ENCODE results near the gene MACROD2. TPM values are rescaled to one million over a fixed set of nuclear protein-coding genes. Genes with fewer than 3 reads are reported as not detected.

MACROD2 gene
- total RNA-seq, 1 donor from 2014 or later = 3.1 TPM

GRCh38 chr20:15476781-15477180 is 1481.5 kb downstream of the MACROD2 start:
- H3K9ac ChIP-seq (ENCODE audit: low read depth in 1 of 3, low read length in 3 of 3) = no peak overlapping the region
- no peak overlapping the region for H3K27ac ChIP-seq (ENCODE audit: low read depth, low read length)
- H3K4me3 ChIP-seq (ENCODE audit: low read length in 3 of 3) = no peak overlapping the region
- no peaks in the 10 kb centered on the region for H3K36me3 ChIP-seq (ENCODE audit: control insufficient read depth in 3 of 3, insufficient read depth in 3 of 3, low read length in 3 of 3)
- no peaks in the 10 kb centered on the region for H3K27me3 ChIP-seq (ENCODE audit: control insufficient read depth in 3 of 3, insufficient read depth in 3 of 3, low read length in 3 of 3)
- H3K4me1 ChIP-seq (ENCODE audit: control insufficient read depth in 3 of 3, insufficient read depth in 3 of 3, low read length in 3 of 3) = no peaks in the 10 kb centered on the region
- H3K9me3 ChIP-seq (ENCODE audit: control insufficient read depth in 3 of 3, low read length in 3 of 3) = no peaks in the 10 kb centered on the region

GRCh38 chr20:15482525-15482924 is 1487.2 kb downstream of the MACROD2 start:
- Histone ChIP-seq H3K27ac (ENCODE audit: low read depth, low read length) (no peak overlapping the region), H3K4me1 (ENCODE audit: control insufficient read depth in 3 of 3, insufficient read depth in 3 of 3, low read length in 3 of 3) (no peaks in the 10 kb centered on the region), H3K9ac (ENCODE audit: low read depth in 1 of 3, low read length in 3 of 3) (no peak overlapping the region), H3K9me3 (ENCODE audit: control insufficient read depth in 3 of 3, low read length in 3 of 3) (no peaks in the 10 kb centered on the region), H3K4me3 (ENCODE audit: low read length in 3 of 3) (no peak overlapping the region), H3K27me3 (ENCODE audit: control insufficient read depth in 3 of 3, insufficient read depth in 3 of 3, low read length in 3 of 3) (no peaks in the 10 kb centered on the region), H3K36me3 (ENCODE audit: control insufficient read depth in 3 of 3, insufficient read depth in 3 of 3, low read length in 3 of 3) (no peaks in the 10 kb centered on the region)

- no peaks in the 10 kb centered on the region for H3K9me3 ChIP-seq (ENCODE audit: control insufficient read depth in 3 of 3, low read length in 3 of 3)
- H3K27me3 ChIP-seq (ENCODE audit: control insufficient read depth in 3 of 3, insufficient read depth in 3 of 3, low read length in 3 of 3) = no peaks in the 10 kb centered on the region
- no peak overlapping the region for H3K27ac ChIP-seq (ENCODE audit: low read depth, low read length)
- no peaks in the 10 kb centered on the region for H3K36me3 ChIP-seq (ENCODE audit: control insufficient read depth in 3 of 3, insufficient read depth in 3 of 3, low read length in 3 of 3)
- no peak overlapping the region for H3K9ac ChIP-seq (ENCODE audit: low read depth in 1 of 3, low read length in 3 of 3)
- H3K4me3 ChIP-seq (ENCODE audit: low read length in 3 of 3) = no peak overlapping the region
- no peaks in the 10 kb centered on the region for H3K4me1 ChIP-seq (ENCODE audit: control insufficient read depth in 3 of 3, insufficient read depth in 3 of 3, low read length in 3 of 3)
These were observed 1490.2 kb downstream of the MACROD2 start for GRCh38 chr20:15485519-15485918.

- Histone ChIP-seq H3K4me3 (ENCODE audit: low read length in 3 of 3) (no peak overlapping the region), H3K27ac (ENCODE audit: low read depth, low read length) (no peak overlapping the region), H3K9me3 (ENCODE audit: control insufficient read depth in 3 of 3, low read length in 3 of 3) (no peaks in the 10 kb centered on the region), H3K4me1 (ENCODE audit: control insufficient read depth in 3 of 3, insufficient read depth in 3 of 3, low read length in 3 of 3) (no peaks in the 10 kb centered on the region), H3K27me3 (ENCODE audit: control insufficient read depth in 3 of 3, insufficient read depth in 3 of 3, low read length in 3 of 3) (no peaks in the 10 kb centered on the region), H3K36me3 (ENCODE audit: control insufficient read depth in 3 of 3, insufficient read depth in 3 of 3, low read length in 3 of 3) (no peaks in the 10 kb centered on the region), H3K9ac (ENCODE audit: low read depth in 1 of 3, low read length in 3 of 3) (no peak overlapping the region)
These were observed 1491.7 kb downstream of the MACROD2 start for GRCh38 chr20:15487030-15487429.

GRCh38 chr20:15487682-15488081 is 1492.4 kb downstream of the MACROD2 start:
- Histone ChIP-seq H3K27me3 (ENCODE audit: control insufficient read depth in 3 of 3, insufficient read depth in 3 of 3, low read length in 3 of 3) (no peaks in the 10 kb centered on the region), H3K36me3 (ENCODE audit: control insufficient read depth in 3 of 3, insufficient read depth in 3 of 3, low read length in 3 of 3) (no peaks in the 10 kb centered on the region), H3K9me3 (ENCODE audit: control insufficient read depth in 3 of 3, low read length in 3 of 3) (no peaks in the 10 kb centered on the region), H3K4me3 (ENCODE audit: low read length in 3 of 3) (no peak overlapping the region), H3K4me1 (ENCODE audit: control insufficient read depth in 3 of 3, insufficient read depth in 3 of 3, low read length in 3 of 3) (no peaks in the 10 kb centered on the region), H3K9ac (ENCODE audit: low read depth in 1 of 3, low read length in 3 of 3) (no peak overlapping the region), H3K27ac (ENCODE audit: low read depth, low read length) (no peak overlapping the region)

- Histone ChIP-seq H3K27ac (ENCODE audit: low read depth, low read length) (no peak overlapping the region), H3K36me3 (ENCODE audit: control insufficient read depth in 3 of 3, insufficient read depth in 3 of 3, low read length in 3 of 3) (no peaks in the 10 kb centered on the region), H3K9ac (ENCODE audit: low read depth in 1 of 3, low read length in 3 of 3) (no peak overlapping the region), H3K4me3 (ENCODE audit: low read length in 3 of 3) (no peak overlapping the region), H3K27me3 (ENCODE audit: control insufficient read depth in 3 of 3, insufficient read depth in 3 of 3, low read length in 3 of 3) (no peaks in the 10 kb centered on the region), H3K4me1 (ENCODE audit: control insufficient read depth in 3 of 3, insufficient read depth in 3 of 3, low read length in 3 of 3) (no peaks in the 10 kb centered on the region), H3K9me3 (ENCODE audit: control insufficient read depth in 3 of 3, low read length in 3 of 3) (no peaks in the 10 kb centered on the region)
These were observed 1496.3 kb downstream of the MACROD2 start for GRCh38 chr20:15491575-15491974.

DNA sequence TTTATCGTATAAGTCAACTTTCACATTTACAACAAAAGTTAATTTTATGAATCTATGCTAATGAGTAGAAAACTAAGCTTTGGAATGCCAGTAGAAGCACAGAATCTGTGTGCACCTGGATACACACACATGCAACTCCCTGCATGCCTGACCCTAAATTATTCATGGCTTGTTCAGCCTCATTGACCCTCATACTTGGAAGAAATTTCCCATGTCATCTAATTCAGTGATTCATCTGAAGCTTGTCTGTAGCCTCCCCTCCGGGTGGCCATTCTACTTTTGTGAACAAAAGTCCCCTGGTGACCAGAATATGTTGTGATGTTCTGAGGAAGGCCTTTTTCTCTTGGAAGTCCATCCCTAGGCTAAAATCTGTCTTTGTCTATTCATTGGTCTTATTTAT is 1499.5 kb downstream of the MACROD2 start:
- Histone ChIP-seq H3K9me3 (ENCODE audit: control insufficient read depth in 3 of 3, low read length in 3 of 3) (no peaks in the 10 kb centered on the region), H3K4me3 (ENCODE audit: low read length in 3 of 3) (no peak overlapping the region), H3K9ac (ENCODE audit: low read depth in 1 of 3, low read length in 3 of 3) (no peak overlapping the region), H3K36me3 (ENCODE audit: control insufficient read depth in 3 of 3, insufficient read depth in 3 of 3, low read length in 3 of 3) (no peaks in the 10 kb centered on the region), H3K27me3 (ENCODE audit: control insufficient read depth in 3 of 3, insufficient read depth in 3 of 3, low read length in 3 of 3) (no peaks in the 10 kb centered on the region), H3K27ac (ENCODE audit: low read depth, low read length) (no peak overlapping the region), H3K4me1 (ENCODE audit: control insufficient read depth in 3 of 3, insufficient read depth in 3 of 3, low read length in 3 of 3) (no peaks in the 10 kb centered on the region)

GRCh38 chr20:15496501-15497039 is 1501.3 kb downstream of the MACROD2 start:
- H3K27me3 ChIP-seq (ENCODE audit: control insufficient read depth in 3 of 3, insufficient read depth in 3 of 3, low read length in 3 of 3) = no peaks in the 10 kb centered on the region
- no peaks in the 10 kb centered on the region for H3K4me1 ChIP-seq (ENCODE audit: control insufficient read depth in 3 of 3, insufficient read depth in 3 of 3, low read length in 3 of 3)
- no peaks in the 10 kb centered on the region for H3K36me3 ChIP-seq (ENCODE audit: control insufficient read depth in 3 of 3, insufficient read depth in 3 of 3, low read length in 3 of 3)
- H3K9me3 ChIP-seq (ENCODE audit: control insufficient read depth in 3 of 3, low read length in 3 of 3) = no peaks in the 10 kb centered on the region
- H3K27ac ChIP-seq (ENCODE audit: low read depth, low read length) = no peak overlapping the region
- no peak overlapping the region for H3K9ac ChIP-seq (ENCODE audit: low read depth in 1 of 3, low read length in 3 of 3)
- no peak overlapping the region for H3K4me3 ChIP-seq (ENCODE audit: low read length in 3 of 3)

DNA sequence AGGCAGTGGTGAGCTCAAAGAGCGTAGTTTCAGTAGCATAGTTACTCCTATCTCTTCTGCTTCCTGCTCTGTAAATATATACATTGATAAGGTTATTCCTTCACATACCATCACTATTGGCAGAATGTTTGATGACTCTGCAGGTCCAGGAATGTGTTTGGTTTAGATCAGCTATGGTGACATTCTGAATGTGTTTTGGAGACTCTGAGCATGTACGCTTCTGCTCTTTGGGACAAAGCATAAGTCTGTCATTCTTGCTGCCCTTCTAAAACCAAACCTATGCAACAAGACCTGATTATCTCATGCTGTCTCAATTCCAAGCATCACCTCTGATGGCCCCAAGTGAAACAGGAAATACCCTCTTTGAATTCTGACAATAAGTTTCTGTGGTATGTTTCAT is 1503.6 kb downstream of the MACROD2 start:
- Histone ChIP-seq H3K9ac (ENCODE audit: low read depth in 1 of 3, low read length in 3 of 3) (no peak overlapping the region), H3K9me3 (ENCODE audit: control insufficient read depth in 3 of 3, low read length in 3 of 3) (no peaks in the 10 kb centered on the region), H3K27ac (ENCODE audit: low read depth, low read length) (no peak overlapping the region), H3K4me1 (ENCODE audit: control insufficient read depth in 3 of 3, insufficient read depth in 3 of 3, low read length in 3 of 3) (no peaks in the 10 kb centered on the region), H3K36me3 (ENCODE audit: control insufficient read depth in 3 of 3, insufficient read depth in 3 of 3, low read length in 3 of 3) (no peaks in the 10 kb centered on the region), H3K4me3 (ENCODE audit: low read length in 3 of 3) (no peak overlapping the region), H3K27me3 (ENCODE audit: control insufficient read depth in 3 of 3, insufficient read depth in 3 of 3, low read length in 3 of 3) (no peaks in the 10 kb centered on the region)

- Histone ChIP-seq H3K27me3 (ENCODE audit: control insufficient read depth in 3 of 3, insufficient read depth in 3 of 3, low read length in 3 of 3) (no peaks in the 10 kb centered on the region), H3K9me3 (ENCODE audit: control insufficient read depth in 3 of 3, low read length in 3 of 3) (no peaks in the 10 kb centered on the region), H3K27ac (ENCODE audit: low read depth, low read length) (no peak overlapping the region), H3K4me3 (ENCODE audit: low read length in 3 of 3) (no peak overlapping the region), H3K4me1 (ENCODE audit: control insufficient read depth in 3 of 3, insufficient read depth in 3 of 3, low read length in 3 of 3) (no peaks in the 10 kb centered on the region), H3K9ac (ENCODE audit: low read depth in 1 of 3, low read length in 3 of 3) (no peak overlapping the region), H3K36me3 (ENCODE audit: control insufficient read depth in 3 of 3, insufficient read depth in 3 of 3, low read length in 3 of 3) (no peaks in the 10 kb centered on the region)
These were observed 1511.0 kb downstream of the MACROD2 start for GRCh38 chr20:15506311-15506710.

- Histone ChIP-seq H3K36me3 (ENCODE audit: control insufficient read depth in 3 of 3, insufficient read depth in 3 of 3, low read length in 3 of 3) (no peaks in the 10 kb centered on the region), H3K27me3 (ENCODE audit: control insufficient read depth in 3 of 3, insufficient read depth in 3 of 3, low read length in 3 of 3) (no peaks in the 10 kb centered on the region), H3K9ac (ENCODE audit: low read depth in 1 of 3, low read length in 3 of 3) (no peak overlapping the region), H3K9me3 (ENCODE audit: control insufficient read depth in 3 of 3, low read length in 3 of 3) (no peaks in the 10 kb centered on the region), H3K27ac (ENCODE audit: low read depth, low read length) (no peak overlapping the region), H3K4me1 (ENCODE audit: control insufficient read depth in 3 of 3, insufficient read depth in 3 of 3, low read length in 3 of 3) (no peaks in the 10 kb centered on the region), H3K4me3 (ENCODE audit: low read length in 3 of 3) (no peak overlapping the region)
These were observed 1511.8 kb downstream of the MACROD2 start for GRCh38 chr20:15507151-15507550.

Measured in skeletal muscle tissue (tissue), 4 donors.